ENCODE results near the gene NISCH.
A peak's percentile ranks its signal among the peaks of the same experiment; 100 is the strongest.

Gene NISCH

GRCh38 chr3:52512105-52512504 is 56.7 kb downstream of the NISCH start:
- DNase-seq (ENCODE audit: low spot score), result no peak
- Histone ChIP-seq H2BK5ac (ENCODE audit: low read length) (peak overlapping the region; percentile 48), H3K4me3 (ENCODE audit: low read length in 2 of 2) (no peak overlapping the region), H2BK120ac (ENCODE audit: low read depth, low read length) (no peak overlapping the region), H2BK15ac (ENCODE audit: low read length) (no peak overlapping the region), H2AK5ac (ENCODE audit: low read depth, low read length) (peak overlapping the region; percentile 52), H3K14ac (ENCODE audit: low read length) (no peak overlapping the region), H4K8ac (ENCODE audit: low read depth, low read length) (no peak overlapping the region), H3K4me1 (ENCODE audit: control insufficient read depth in 2 of 2, insufficient read depth in 1 of 2, low read depth in 1 of 2, low read length in 2 of 2) (peaks cover 0 to 3% of the 10 kb centered on the region in 2 donors), H2BK12ac (ENCODE audit: low read length) (peak overlapping the region; percentile 84), H3K36me3 (replicated peaks in 1 of 2; ENCODE audit: control insufficient read depth in 2 of 2, insufficient read depth in 2 of 2, low read length in 2 of 2) (no peaks in the 10 kb centered on the region), H3K9me3 (replicated peaks in 1 of 2; ENCODE audit: control insufficient read depth in 2 of 2, insufficient read depth in 1 of 2, low read depth in 1 of 2, low read length in 2 of 2) (no peaks in the 10 kb centered on the region), H3K27me3 (ENCODE audit: control insufficient read depth in 3 of 3, insufficient read depth in 3 of 3, low read depth in 1 of 3, low read length in 3 of 3) (peaks cover 0 to 69% (median 0%) of the 10 kb centered on the region in 3 experiments), H3K4me2 (ENCODE audit: insufficient read depth, low read length, poor library complexity, severe bottlenecking) (no peak overlapping the region), H3K18ac (ENCODE audit: low read length) (peak overlapping the region; percentile 80), H3K9ac (ENCODE audit: low read depth, low read length, poor library complexity) (peak overlapping the region; percentile 77), H3K27ac (replicated peaks; ENCODE audit: low read length) (no peak overlapping the region), H2AFZ (ENCODE audit: low read length) (no peak overlapping the region), H3K4ac (ENCODE audit: low read length) (no peak overlapping the region), H3K79me1 (ENCODE audit: low read depth, low read length) (no peaks in the 10 kb centered on the region), H3K23ac (ENCODE audit: low read depth, low read length, poor library complexity) (no peak overlapping the region), H4K91ac (ENCODE audit: low read depth, low read length, poor library complexity) (peak overlapping the region; percentile 53)
- no CpG with 5 or more reads among the region's 8 CpGs for WGBS, 2 donors (ENCODE audit: extremely low coverage in 2 of 2, insufficient read length in 2 of 2, insufficient replicate concordance in 1 of 2)

GRCh38 chr3:52512727-52513126 is 57.3 kb downstream of the NISCH start:
- no CpG with 5 or more reads among the region's 17 CpGs for WGBS, 2 donors (ENCODE audit: extremely low coverage in 2 of 2, insufficient read length in 2 of 2, insufficient replicate concordance in 1 of 2)
- peak overlapping the region; percentile 76 for H3K18ac ChIP-seq (ENCODE audit: low read length)
- peak overlapping the region; percentile 82 for H4K8ac ChIP-seq (ENCODE audit: low read depth, low read length)
- DNase-seq (ENCODE audit: low spot score), result no peak
- no peak overlapping the region for H3K4me3 ChIP-seq (ENCODE audit: low read length in 2 of 2)
- no peak overlapping the region for H4K91ac ChIP-seq (ENCODE audit: low read depth, low read length, poor library complexity)
- peak overlapping the region; percentile 48 for H2BK5ac ChIP-seq (ENCODE audit: low read length)
- H3K4ac ChIP-seq (ENCODE audit: low read length), result no peak overlapping the region
- no peaks in the 10 kb centered on the region for H3K79me1 ChIP-seq (ENCODE audit: low read depth, low read length)
- peak overlapping the region; percentile 67 for H2BK15ac ChIP-seq (ENCODE audit: low read length)
- H2BK120ac ChIP-seq (ENCODE audit: low read depth, low read length), result no peak overlapping the region
- H3K4me2 ChIP-seq (ENCODE audit: insufficient read depth, low read length, poor library complexity, severe bottlenecking), result no peak overlapping the region
- H3K27ac ChIP-seq (replicated peaks; ENCODE audit: low read length), result no peak overlapping the region
- no peaks in the 10 kb centered on the region for H3K9me3 ChIP-seq (replicated peaks in 1 of 2; ENCODE audit: control insufficient read depth in 2 of 2, insufficient read depth in 1 of 2, low read depth in 1 of 2, low read length in 2 of 2)
- H3K14ac ChIP-seq (ENCODE audit: low read length), result no peak overlapping the region
- H2AFZ ChIP-seq (ENCODE audit: low read length), result no peak overlapping the region
- H3K23ac ChIP-seq (ENCODE audit: low read depth, low read length, poor library complexity), result no peak overlapping the region
- H3K36me3 ChIP-seq (replicated peaks in 1 of 2; ENCODE audit: control insufficient read depth in 2 of 2, insufficient read depth in 2 of 2, low read length in 2 of 2), result no peaks in the 10 kb centered on the region
- H2BK12ac ChIP-seq (ENCODE audit: low read length), result no peak overlapping the region
- peaks cover 0 to 1% of the 10 kb centered on the region in 2 donors for H3K4me1 ChIP-seq (ENCODE audit: control insufficient read depth in 2 of 2, insufficient read depth in 1 of 2, low read depth in 1 of 2, low read length in 2 of 2)
- peak overlapping the region; percentile 78 for H3K9ac ChIP-seq (ENCODE audit: low read depth, low read length, poor library complexity)
- peaks cover 0 to 74% (median 2%) of the 10 kb centered on the region in 3 experiments for H3K27me3 ChIP-seq (ENCODE audit: control insufficient read depth in 3 of 3, insufficient read depth in 3 of 3, low read depth in 1 of 3, low read length in 3 of 3)
- peak overlapping the region; percentile 84 for H2AK5ac ChIP-seq (ENCODE audit: low read depth, low read length)

GRCh38 chr3:52513281-52513680 is 57.9 kb downstream of the NISCH start:
- Histone ChIP-seq H3K27me3 (ENCODE audit: control insufficient read depth in 3 of 3, insufficient read depth in 3 of 3, low read depth in 1 of 3, low read length in 3 of 3) (peaks cover 1 to 74% (median 8%) of the 10 kb centered on the region in 3 experiments), H3K27ac (replicated peaks; ENCODE audit: low read length) (no peak overlapping the region), H3K4ac (ENCODE audit: low read length) (peak overlapping the region; percentile 84), H2BK120ac (ENCODE audit: low read depth, low read length) (no peak overlapping the region), H2BK5ac (ENCODE audit: low read length) (peak overlapping the region; percentile 75), H2AFZ (ENCODE audit: low read length) (no peak overlapping the region), H3K14ac (ENCODE audit: low read length) (peak overlapping the region; percentile 71), H3K9me3 (replicated peaks in 1 of 2; ENCODE audit: control insufficient read depth in 2 of 2, insufficient read depth in 1 of 2, low read depth in 1 of 2, low read length in 2 of 2) (no peaks in the 10 kb centered on the region), H3K4me2 (ENCODE audit: insufficient read depth, low read length, poor library complexity, severe bottlenecking) (no peak overlapping the region), H3K4me3 (ENCODE audit: low read length in 2 of 2) (no peak overlapping the region), H3K23ac (ENCODE audit: low read depth, low read length, poor library complexity) (peak overlapping the region; percentile 91), H2AK5ac (ENCODE audit: low read depth, low read length) (peak overlapping the region; percentile 84), H3K18ac (ENCODE audit: low read length) (peak overlapping the region; percentile 64), H2BK15ac (ENCODE audit: low read length) (no peak overlapping the region), H3K9ac (ENCODE audit: low read depth, low read length, poor library complexity) (no peak overlapping the region), H4K91ac (ENCODE audit: low read depth, low read length, poor library complexity) (no peak overlapping the region), H3K79me1 (ENCODE audit: low read depth, low read length) (no peaks in the 10 kb centered on the region), H2BK12ac (ENCODE audit: low read length) (peak overlapping the region; percentile 58), H4K8ac (ENCODE audit: low read depth, low read length) (peak overlapping the region; percentile 17), H3K4me1 (ENCODE audit: control insufficient read depth in 2 of 2, insufficient read depth in 1 of 2, low read depth in 1 of 2, low read length in 2 of 2) (peaks cover 0 to under 1% of the 10 kb centered on the region in 2 donors), H3K36me3 (replicated peaks in 1 of 2; ENCODE audit: control insufficient read depth in 2 of 2, insufficient read depth in 2 of 2, low read length in 2 of 2) (no peaks in the 10 kb centered on the region)
- no peak for DNase-seq (ENCODE audit: low spot score)
- no CpG with 5 or more reads among the region's 7 CpGs for WGBS, 2 donors (ENCODE audit: extremely low coverage in 2 of 2, insufficient read length in 2 of 2, insufficient replicate concordance in 1 of 2)

- Histone ChIP-seq H3K18ac (ENCODE audit: low read length) (peak overlapping the region; percentile 3), H2BK120ac (ENCODE audit: low read depth, low read length) (no peak overlapping the region), H2AK5ac (ENCODE audit: low read depth, low read length) (peak overlapping the region; percentile 97), H3K4me3 (ENCODE audit: low read length in 2 of 2) (no peak overlapping the region), H3K36me3 (replicated peaks in 1 of 2; ENCODE audit: control insufficient read depth in 2 of 2, insufficient read depth in 2 of 2, low read length in 2 of 2) (no peaks in the 10 kb centered on the region), H3K27ac (replicated peaks; ENCODE audit: low read length) (no peak overlapping the region), H3K14ac (ENCODE audit: low read length) (no peak overlapping the region), H3K4me1 (ENCODE audit: control insufficient read depth in 2 of 2, insufficient read depth in 1 of 2, low read depth in 1 of 2, low read length in 2 of 2) (peaks cover 0 to 6% of the 10 kb centered on the region in 2 donors), H3K79me1 (ENCODE audit: low read depth, low read length) (no peaks in the 10 kb centered on the region), H2BK5ac (ENCODE audit: low read length) (no peak overlapping the region), H2BK12ac (ENCODE audit: low read length) (no peak overlapping the region), H2AFZ (ENCODE audit: low read length) (no peak overlapping the region), H3K4me2 (ENCODE audit: insufficient read depth, low read length, poor library complexity, severe bottlenecking) (no peak overlapping the region), H3K4ac (ENCODE audit: low read length) (no peak overlapping the region), H3K9ac (ENCODE audit: low read depth, low read length, poor library complexity) (no peak overlapping the region), H4K91ac (ENCODE audit: low read depth, low read length, poor library complexity) (no peak overlapping the region), H3K9me3 (replicated peaks in 1 of 2; ENCODE audit: control insufficient read depth in 2 of 2, insufficient read depth in 1 of 2, low read depth in 1 of 2, low read length in 2 of 2) (no peaks in the 10 kb centered on the region), H3K23ac (ENCODE audit: low read depth, low read length, poor library complexity) (peak overlapping the region; percentile 51), H3K27me3 (ENCODE audit: control insufficient read depth in 3 of 3, insufficient read depth in 3 of 3, low read depth in 1 of 3, low read length in 3 of 3) (peaks cover 2 to 69% (median 9%) of the 10 kb centered on the region in 3 experiments), H4K8ac (ENCODE audit: low read depth, low read length) (no peak overlapping the region), H2BK15ac (ENCODE audit: low read length) (no peak overlapping the region)
- DNase-seq (ENCODE audit: low spot score), result no peak
- no CpG with 5 or more reads among the region's 11 CpGs for WGBS, 2 donors (ENCODE audit: extremely low coverage in 2 of 2, insufficient read length in 2 of 2, insufficient replicate concordance in 1 of 2)
Observed at GRCh38 chr3:52514576-52514975, 59.2 kb downstream of the NISCH start.

Measured in neuronal stem cell (in vitro differentiated cells).